NCI-H187 (cell line): Measurements from ENCODE around the gene SEPTIN11.
"Not testable (repeated sequence)": the region's sequence is repeated elsewhere in the genome, so short reads cannot be mapped to it uniquely, and the experiment has no call there.

Experiments used
- DNase-seq, 2 experiments: peaks; one replicate each; lab custom pipeline; 2025; lab: John Stamatoyannopoulos, UW

SEPTIN11 gene

GRCh38 chr4:76952071-76952470 lies 2.5 kb downstream of the SEPTIN11 start:
- DNase-seq, result no peak

- DNase-seq, result no peak
Observed at GRCh38 chr4:76952656-76953582, 3.4 kb downstream of the SEPTIN11 start.

GRCh38 chr4:76953956-76954355 lies 4.4 kb downstream of the SEPTIN11 start:
- DNase-seq, result no peak

- no peak for DNase-seq
Observed at GRCh38 chr4:76954489-76954888, 4.9 kb downstream of the SEPTIN11 start.

GRCh38 chr4:76955182-76955581 lies 5.6 kb downstream of the SEPTIN11 start:
- DNase-seq, result no peak

GRCh38 chr4:76957004-76957738 lies 7.6 kb downstream of the SEPTIN11 start:
- DNase-seq, result no peak

GRCh38 chr4:76958891-76959290 lies 9.3 kb downstream of the SEPTIN11 start:
- no peak for DNase-seq

- no peak for DNase-seq
Observed at GRCh38 chr4:76960014-76960413, 10.5 kb downstream of the SEPTIN11 start.

GRCh38 chr4:76962406-76963130 lies 13.0 kb downstream of the SEPTIN11 start:
- no peak for DNase-seq

- DNase-seq, result no peak
Observed at GRCh38 chr4:76963131-76963750, 13.7 kb downstream of the SEPTIN11 start.

GRCh38 chr4:76963927-76964326 lies 14.4 kb downstream of the SEPTIN11 start:
- DNase-seq, result not testable (repeated sequence)

- no peak for DNase-seq
Observed at GRCh38 chr4:76964769-76965168, 15.2 kb downstream of the SEPTIN11 start.

GRCh38 chr4:76965866-76966579 lies 16.5 kb downstream of the SEPTIN11 start:
- DNase-seq, result no peak

GRCh38 chr4:76968937-76969336 lies 19.4 kb downstream of the SEPTIN11 start:
- peak in 1 of 2 experiments; percentile 20 for DNase-seq

- peak; percentile 30 to 58 for DNase-seq
Observed at GRCh38 chr4:76969495-76969894, 19.9 kb downstream of the SEPTIN11 start.

GRCh38 chr4:76969941-76970529 lies 20.5 kb downstream of the SEPTIN11 start:
- DNase-seq, result peak; percentile 55 to 58

- no peak for DNase-seq
Observed at GRCh38 chr4:76972306-76972705, 22.8 kb downstream of the SEPTIN11 start.

- DNase-seq, result no peak
Observed at GRCh38 chr4:76974150-76974549, 24.6 kb downstream of the SEPTIN11 start.

GRCh38 chr4:76977113-76977512 lies 27.6 kb downstream of the SEPTIN11 start:
- DNase-seq, result no peak

- no peak for DNase-seq
Observed at GRCh38 chr4:76977736-76978350, 28.3 kb downstream of the SEPTIN11 start.
